ENCODE measurements around the gene PLXNC1.

- TF ChIP-seq, protein P1, sequence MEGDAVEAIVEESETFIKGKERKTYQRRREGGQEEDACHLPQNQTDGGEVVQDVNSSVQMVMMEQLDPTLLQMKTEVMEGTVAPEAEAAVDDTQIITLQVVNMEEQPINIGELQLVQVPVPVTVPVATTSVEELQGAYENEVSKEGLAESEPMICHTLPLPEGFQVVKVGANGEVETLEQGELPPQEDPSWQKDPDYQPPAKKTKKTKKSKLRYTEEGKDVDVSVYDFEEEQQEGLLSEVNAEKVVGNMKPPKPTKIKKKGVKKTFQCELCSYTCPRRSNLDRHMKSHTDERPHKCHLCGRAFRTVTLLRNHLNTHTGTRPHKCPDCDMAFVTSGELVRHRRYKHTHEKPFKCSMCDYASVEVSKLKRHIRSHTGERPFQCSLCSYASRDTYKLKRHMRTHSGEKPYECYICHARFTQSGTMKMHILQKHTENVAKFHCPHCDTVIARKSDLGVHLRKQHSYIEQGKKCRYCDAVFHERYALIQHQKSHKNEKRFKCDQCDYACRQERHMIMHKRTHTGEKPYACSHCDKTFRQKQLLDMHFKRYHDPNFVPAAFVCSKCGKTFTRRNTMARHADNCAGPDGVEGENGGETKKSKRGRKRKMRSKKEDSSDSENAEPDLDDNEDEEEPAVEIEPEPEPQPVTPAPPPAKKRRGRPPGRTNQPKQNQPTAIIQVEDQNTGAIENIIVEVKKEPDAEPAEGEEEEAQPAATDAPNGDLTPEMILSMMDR (IDR thresholded peaks at IDR 0.05), result no peak
- TF ChIP-seq POLR2A (IDR thresholded peaks at IDR 0.05) (no peak), EP300 (IDR thresholded peaks at IDR 0.05) (no peak), POLR2AphosphoS5 (IDR thresholded peaks at IDR 0.05) (no peak)
These were observed 56.3 kb downstream of the PLXNC1 start for GRCh38 chr12:94204499-94205247.
